Loucy (cell line): ENCODE data around the gene RELCH.

Experiments
- CTCF ChIP-seq: fragments of 200-600 bp; sonication (generic); conservative IDR thresholded peaks from 2 replicates; pipeline ENCODE4 v1.5.1; 2014; ENCODE audit warnings: mild to moderate bottlenecking, antibody characterized with exemption, low read length
- EZH2phosphoT487 ChIP-seq: fragments of 200-600 bp; IDR thresholded peaks from 2 replicates; pipeline ENCODE4 v1.6.1; 2018; ENCODE audit warnings: antibody characterized with exemption, mild to moderate bottlenecking, moderate library complexity, borderline replicate concordance

GRCh38 chr18:62348474-62348873, 161.4 kb downstream of the RELCH start:
- TF ChIP-seq CTCF: no peak
- TF ChIP-seq EZH2phosphoT487: no peak
